Right cardiac atrium (tissue), 5 donors: ENCODE measurements around the gene SIAH1. TPM values are rescaled to one million over a fixed set of nuclear protein-coding genes. Genes with fewer than 3 reads are reported as not detected.
"Not testable (repeated sequence)": the region's sequence is repeated elsewhere in the genome, so short reads cannot be mapped to it uniquely, and the experiment has no call there.

Experiments
- ATAC-seq, 2 donors: fragments of 200-7000 bp; cut with Tn5 transposase; one replicate each; pipeline versions ENCODE4 v1.8.0 to v1.9.1; 2020; ENCODE audit warnings: moderate library complexity in 2 of 2, mild to moderate bottlenecking in 1 of 2
- DNase-seq, 3 donors: peaks; one replicate each; pipeline ENCODE4 v3.0.0-alpha.2; 2020
- H3K27ac ChIP-seq: one replicate; pipeline ENCODE4 v1.5.1; 2013; ENCODE audit warnings: mild to moderate bottlenecking, low read length, control low read depth, moderate library complexity
- H3K27me3 ChIP-seq: one replicate; pipeline ENCODE4 v1.6.1; 2013; ENCODE audit not compliant: control insufficient read depth, insufficient read depth
- H3K4me1 ChIP-seq: one replicate; pipeline ENCODE4 v1.6.1; 2013; ENCODE audit warnings: low read length; ENCODE audit not compliant: control insufficient read depth, insufficient read depth
- H3K4me3 ChIP-seq: one replicate; pipeline ENCODE4 v1.5.1; 2013; ENCODE audit warnings: low read length, control low read depth
- H3K9me3 ChIP-seq: one replicate; pipeline ENCODE4 v1.6.1; 2013; ENCODE audit warnings: low read length; ENCODE audit not compliant: control insufficient read depth
- WGBS: extraction: QIAGEN DNeasy Blood & Tissue Kit; methylation state at CpG from one replicate; pipeline ENCODE4 v1.1.7; 2013; 5-methylcytosine and 5-hydroxymethylcytosine counted together
- intact Hi-C, 4 donors: fragments of 100-400 bp; cut with DNase I; formaldehyde crosslinking; loops; one replicate each; pipeline versions ENCODE4 v1.11.0 to v1.14.0; 2022 to 2023
- polyA plus RNA-seq: library from polyadenylated mRNA; stranded (reverse); fragments of 200-250 nt; gene quantifications from one replicate; pipeline ENCODE4 v1.2.3, GENCODE V29; 2013
- total RNA-seq, 4 donors: library from RNA; stranded (reverse); fragmentation: NEBNext Ultra II Directional; extraction: Animal tissue kit (Norgen Biotek cat#: 25700); gene quantifications; one replicate each; pipeline ENCODE4 v1.2.1, GENCODE V29; 2021
- donor health status: healthy with polysubstance abuse.
- donor health status: DM: no; HTN: yes; CAD: no.
- donor health status: DM: no; HTN: no; CAD: no.
- donor health status: DM: no; HTN: yes; CAD: no; lungs with severe emphysema.
- donor health status: DM: yes; HTN: yes; CAD: no.

The SIAH1 gene
- total and polyA plus RNA-seq, 5 donors, result 14.4 to 17.9 (median 14.7) TPM

- WGBS, result 47% methylated on average over 2 of the region's 2 CpGs
- H3K4me3 ChIP-seq, result no peak overlapping the region
- ATAC-seq (no peak), DNase-seq (no peak)
- no peak overlapping the region for H3K27ac ChIP-seq
- intact Hi-C loops, result no loop called here
- no peaks in the 10 kb centered on the region for H3K9me3 ChIP-seq
- no peaks in the 10 kb centered on the region for H3K27me3 ChIP-seq
- H3K4me1 ChIP-seq, result peaks cover 17% of the 10 kb centered on the region
Measured at GRCh38 chr16:48374255-48374654, 11.0 kb downstream of the SIAH1 start.

- no peaks in the 10 kb centered on the region for H3K27me3 ChIP-seq
- no peak overlapping the region for H3K27ac ChIP-seq
- DNase-seq (no peak), ATAC-seq (peak in 1 of 2 donors; percentile 29)
- no peaks in the 10 kb centered on the region for H3K9me3 ChIP-seq
- intact Hi-C loops, result no loop called here
- 66% methylated on average over 4 of the region's 4 CpGs for WGBS
- peaks cover 11% of the 10 kb centered on the region for H3K4me1 ChIP-seq
- H3K4me3 ChIP-seq, result no peak overlapping the region
Measured at GRCh38 chr16:48373258-48374029, 11.8 kb downstream of the SIAH1 start.

- ATAC-seq, result peak in 1 of 2 donors; percentile 47
- H3K27ac ChIP-seq, result no peak overlapping the region
Measured at GRCh38 chr16:48372744-48373143, 12.5 kb downstream of the SIAH1 start.

GRCh38 chr16:48371393-48371780, 13.8 kb downstream of the SIAH1 start:
- Histone ChIP-seq H3K4me3 (no peak overlapping the region), H3K27ac (no peak overlapping the region), H3K9me3 (no peaks in the 10 kb centered on the region), H3K4me1 (peaks cover 8% of the 10 kb centered on the region), H3K27me3 (no peaks in the 10 kb centered on the region)
- DNase-seq (no peak), ATAC-seq (no peak)
- intact Hi-C loops, result no loop called here

More at GRCh38 chr16:48372744-48373143, 12.5 kb downstream of the SIAH1 start:
- no peak overlapping the region for H3K4me3 ChIP-seq
- no peaks in the 10 kb centered on the region for H3K9me3 ChIP-seq
- no peak for DNase-seq
- 62% methylated on average over 4 of the region's 4 CpGs for WGBS
- intact Hi-C loops, result no loop called here
- peaks cover 8% of the 10 kb centered on the region for H3K4me1 ChIP-seq
- no peaks in the 10 kb centered on the region for H3K27me3 ChIP-seq

- H3K27ac ChIP-seq, H3K4me3 ChIP-seq, intact Hi-C loops, H3K27me3 ChIP-seq, H3K9me3 ChIP-seq, ATAC-seq, H3K4me1 ChIP-seq, DNase-seq: not testable (repeated sequence)
- WGBS, result 91% methylated on average over 18 of the region's 18 CpGs
Measured at GRCh38 chr16:48370668-48371392, 14.4 kb downstream of the SIAH1 start.

GRCh38 chr16:48370229-48370628, 15.0 kb downstream of the SIAH1 start:
- 97% methylated on average over 8 of the region's 8 CpGs for WGBS

GRCh38 chr16:48369765-48370164, 15.4 kb downstream of the SIAH1 start:
- intact Hi-C loops, result no loop called here
- 85% methylated on average over 1 of the region's 1 CpG for WGBS
- ATAC-seq (no peak), DNase-seq (no peak)
- H3K4me1 ChIP-seq, result peaks cover 8% of the 10 kb centered on the region
- H3K4me3 ChIP-seq, result no peak overlapping the region
- H3K27me3 ChIP-seq, result no peaks in the 10 kb centered on the region
- H3K9me3 ChIP-seq, result no peaks in the 10 kb centered on the region
- no peak overlapping the region for H3K27ac ChIP-seq

More at GRCh38 chr16:48370229-48370628, 15.0 kb downstream of the SIAH1 start:
- Histone ChIP-seq H3K9me3 (no peaks in the 10 kb centered on the region), H3K4me3 (no peak overlapping the region), H3K27ac (no peak overlapping the region), H3K27me3 (no peaks in the 10 kb centered on the region), H3K4me1 (peaks cover 10% of the 10 kb centered on the region)
- intact Hi-C loops, result no loop called here
- ATAC-seq (no peak), DNase-seq (no peak)

- Histone ChIP-seq H3K27ac (no peak overlapping the region), H3K4me1 (peaks cover 8% of the 10 kb centered on the region), H3K27me3 (no peaks in the 10 kb centered on the region), H3K9me3 (no peaks in the 10 kb centered on the region), H3K4me3 (no peak overlapping the region)
- intact Hi-C loops, result no loop called here
- no peak for DNase-seq
- WGBS, result 46% methylated on average over 2 of the region's 2 CpGs
- no peak for ATAC-seq
Measured at GRCh38 chr16:48367441-48368049, 17.7 kb downstream of the SIAH1 start.

- ATAC-seq (peak; percentile 47 to 64), DNase-seq (peak in 1 of 3 donors; percentile 46)
- Histone ChIP-seq H3K27me3 (no peaks in the 10 kb centered on the region), H3K27ac (peak overlapping the region; percentile 80), H3K4me1 (peaks cover 11% of the 10 kb centered on the region), H3K9me3 (no peaks in the 10 kb centered on the region), H3K4me3 (peak overlapping the region; percentile 90)
- WGBS, result 17% methylated on average over 21 of the region's 21 CpGs
- intact Hi-C loops, result no loop called here
Measured at GRCh38 chr16:48366165-48367093, 18.8 kb downstream of the SIAH1 start.

GRCh38 chr16:48365601-48366164, 19.5 kb downstream of the SIAH1 start:
- Histone ChIP-seq H3K27ac (peak overlapping the region; percentile 84), H3K9me3 (no peaks in the 10 kb centered on the region), H3K27me3 (no peaks in the 10 kb centered on the region), H3K4me1 (peaks cover 11% of the 10 kb centered on the region), H3K4me3 (peak overlapping the region; percentile 90)
- DNase-seq (peak; percentile 94 to 97 (median 96)), ATAC-seq (peak; percentile 99 to 100)
- WGBS, result 2% methylated on average over 33 of the region's 33 CpGs
- intact Hi-C loops, result no loop called here
